ENCODE data around the gene GAREM2.
A peak's percentile ranks its signal among the peaks of the same experiment; 100 is the strongest.

Gene GAREM2

DNA sequence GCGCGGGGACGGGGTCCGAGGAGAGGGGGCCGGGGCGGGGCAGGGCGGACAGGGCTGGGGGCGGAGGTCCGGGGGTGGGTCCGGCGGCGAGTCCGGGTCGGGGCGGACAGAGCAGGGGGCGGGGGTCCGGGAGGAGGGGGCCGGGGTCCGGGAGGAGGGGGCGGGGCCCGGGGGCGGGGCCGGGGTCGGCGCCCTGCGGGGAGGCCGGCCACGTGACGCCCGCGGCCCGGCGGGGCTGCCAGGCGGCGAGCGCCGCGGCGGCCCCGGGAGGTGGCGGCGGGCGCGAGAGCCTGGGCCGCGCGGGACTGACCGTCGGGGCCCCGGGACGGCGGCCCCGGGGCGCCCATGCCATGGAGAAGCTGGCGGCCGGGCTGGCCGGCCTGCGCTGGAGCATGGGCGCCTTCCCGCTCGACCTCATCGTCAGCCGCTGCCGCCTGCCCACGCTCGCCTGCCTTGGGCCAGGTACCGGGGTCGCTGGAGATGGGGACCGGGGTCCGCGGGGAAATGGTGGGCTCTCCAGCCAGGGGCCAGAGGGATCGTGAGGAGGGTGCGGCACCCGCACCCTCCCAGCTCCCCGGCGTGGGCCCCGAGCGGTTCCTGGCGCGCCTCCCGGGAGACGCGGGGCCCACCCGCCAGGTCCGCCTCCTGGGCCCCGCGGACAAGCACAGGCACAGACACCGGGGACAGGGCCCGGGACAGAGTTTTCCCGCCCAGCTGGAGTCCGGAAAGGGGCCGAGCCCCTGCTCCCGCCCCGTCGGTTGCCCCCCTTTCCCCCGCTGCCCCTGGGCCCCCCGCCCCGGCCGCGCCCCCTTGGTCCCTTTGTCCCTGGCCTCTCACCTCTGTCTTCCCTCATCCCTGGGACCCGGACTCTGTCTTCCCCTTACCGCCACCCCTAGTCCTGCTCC, at the start of gene GAREM2:
Gene GAREM2 (plus strand): TSS at position 218 of the 905 bp plus-strand sequence. CDS start 133 bp downstream, at position 351.
- no peak for DNase-seq (ENCODE audit: low read depth)
- no peak for TF ChIP-seq CTCF (IDR thresholded peaks at IDR 0.05; ENCODE audit: control insufficient read depth, insufficient read depth, low read depth, low read length, missing control alignments)
- peak within 1 kb of the TSS; percentile 29 for H3K4me3 ChIP-seq (ENCODE audit: control insufficient read depth, low read depth, low read length)

GRCh38 chr2:26123426-26123825, 49.5 kb upstream of the GAREM2 start:
- no peak for TF ChIP-seq CTCF (IDR thresholded peaks at IDR 0.05; ENCODE audit: control insufficient read depth, insufficient read depth, low read depth, low read length, missing control alignments)
- H3K4me3 ChIP-seq (ENCODE audit: control insufficient read depth, low read depth, low read length) = no peak overlapping the region
- no peak for DNase-seq (ENCODE audit: low read depth)

- TF ChIP-seq CTCF (IDR thresholded peaks at IDR 0.05; ENCODE audit: control insufficient read depth, insufficient read depth, low read depth, low read length, missing control alignments) = no peak
- no peak overlapping the region for H3K4me3 ChIP-seq (ENCODE audit: control insufficient read depth, low read depth, low read length)
- DNase-seq (ENCODE audit: low read depth) = no peak
Measured at GRCh38 chr2:26126074-26126473, 46.8 kb upstream of the GAREM2 start.

GRCh38 chr2:26128176-26128575, 44.7 kb upstream of the GAREM2 start:
- TF ChIP-seq CTCF (IDR thresholded peaks at IDR 0.05; ENCODE audit: control insufficient read depth, insufficient read depth, low read depth, low read length, missing control alignments) = no peak
- no peak for DNase-seq (ENCODE audit: low read depth)
- H3K4me3 ChIP-seq (ENCODE audit: control insufficient read depth, low read depth, low read length) = no peak overlapping the region

GRCh38 chr2:26130763-26131162, 42.1 kb upstream of the GAREM2 start:
- DNase-seq (ENCODE audit: low read depth) = no peak
- TF ChIP-seq CTCF (IDR thresholded peaks at IDR 0.05; ENCODE audit: control insufficient read depth, insufficient read depth, low read depth, low read length, missing control alignments) = no peak
- no peak overlapping the region for H3K4me3 ChIP-seq (ENCODE audit: control insufficient read depth, low read depth, low read length)

GRCh38 chr2:26136451-26136850, 36.4 kb upstream of the GAREM2 start:
- no peak overlapping the region for H3K4me3 ChIP-seq (ENCODE audit: control insufficient read depth, low read depth, low read length)
- TF ChIP-seq CTCF (IDR thresholded peaks at IDR 0.05; ENCODE audit: control insufficient read depth, insufficient read depth, low read depth, low read length, missing control alignments) = no peak
- DNase-seq (ENCODE audit: low read depth) = no peak

All from AG09309 (cell line).